Measurements from ENCODE around the gene XAGE5. TPM values are rescaled to one million over a fixed set of nuclear protein-coding genes. Genes with fewer than 3 reads are reported as not detected.
"Not testable (repeated sequence)": the region's sequence is repeated elsewhere in the genome, so short reads cannot be mapped to it uniquely, and the experiment has no call there.

Gene XAGE5
- not detected for polyA plus RNA-seq (2013, experiment 1 of 2; ENCODE audit: insufficient read length)
- not detected for polyA plus RNA-seq (2013, experiment 2 of 2; ENCODE audit: insufficient read length)

- no peak for DNase-seq
These were observed at the start of gene XAGE5 for GRCh38 chrX:52811065-52811625. Gene XAGE5, plus strand, starts transcription at chrX:52811287. Its CDS starts 1,280 bp downstream, at chrX:52812567.

- not testable (repeated sequence) for DNase-seq
These were observed 45.1 kb upstream of the XAGE5 start for GRCh38 chrX:52765983-52766382.

- not testable (repeated sequence) for DNase-seq
These were observed 37.6 kb upstream of the XAGE5 start for GRCh38 chrX:52773504-52773903.

GRCh38 chrX:52797327-52797726, 13.8 kb upstream of the XAGE5 start, which contains the start of gene SPANXN5:
Gene SPANXN5, minus strand, starts transcription at chrX:52797427. Its CDS starts 79 bp downstream, at chrX:52797348.
- not testable (repeated sequence) for DNase-seq

- not testable (repeated sequence) for DNase-seq
These were observed 6.2 kb upstream of the XAGE5 start for GRCh38 chrX:52804876-52805275.

- no peak for DNase-seq
These were observed 8.7 kb downstream of the XAGE5 start for GRCh38 chrX:52819788-52820187.

- no peak for DNase-seq
These were observed 10.1 kb downstream of the XAGE5 start for GRCh38 chrX:52821079-52821760.

GRCh38 chrX:52824608-52825007, 13.5 kb downstream of the XAGE5 start:
- DNase-seq, result no peak

- no peak for DNase-seq
These were observed 19.5 kb downstream of the XAGE5 start for GRCh38 chrX:52830551-52830950.

GRCh38 chrX:52839137-52839536, 28.1 kb downstream of the XAGE5 start:
- DNase-seq, result no peak

- not testable (repeated sequence) for DNase-seq
These were observed 32.5 kb downstream of the XAGE5 start for GRCh38 chrX:52843619-52844018.

GRCh38 chrX:52852110-52852860, 41.2 kb downstream of the XAGE5 start:
- peak; percentile 53 for DNase-seq

- not testable (repeated sequence) for DNase-seq
These were observed 46.0 kb downstream of the XAGE5 start for GRCh38 chrX:52856991-52857525.

GRCh38 chrX:52865343-52865998, 54.4 kb downstream of the XAGE5 start:
- no peak for DNase-seq

Measured in fibroblast of skin of scalp (primary cell).